ENCODE measurements around the gene SPRY2.

DNA sequence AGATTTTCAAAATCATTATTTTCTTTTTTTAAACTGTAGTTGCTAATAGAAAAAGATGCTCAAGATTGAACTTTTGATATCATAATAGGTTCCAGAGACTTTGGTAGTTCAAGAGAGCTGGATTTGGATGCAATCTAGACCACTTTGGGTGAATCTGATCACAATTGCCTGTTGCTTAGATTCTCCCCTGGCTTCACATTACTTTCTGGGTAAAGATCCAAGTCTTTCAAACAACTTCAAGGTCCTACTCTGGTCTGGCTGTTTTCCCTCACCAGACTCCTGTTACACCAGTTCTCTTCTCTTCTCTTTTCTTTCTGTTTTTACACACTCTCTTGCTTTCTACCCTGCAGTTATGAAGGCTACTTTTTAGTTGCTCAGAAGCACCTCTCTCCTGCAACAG, 7.4 kb upstream of the SPRY2 start:
- TF ChIP-seq CTCF (conservative IDR thresholded peaks at IDR 0.05; ENCODE audit: low read depth, low read length), result no peak
- no peak for TF ChIP-seq EZH2 (IDR thresholded peaks at IDR 0.05; ENCODE audit: low read length, unreplicated experiment)

Measured in PC-3 (cell line).